Astrocyte (in vitro differentiated cells and primary cell): ENCODE measurements around the gene HKDC1. TPM values are rescaled to one million over a fixed set of nuclear protein-coding genes. Genes with fewer than 3 reads are reported as not detected.

Experiments used
- DNase-seq: peaks from one replicate; pipeline ENCODE4 v3.0.0-alpha.2; 2010; ENCODE audit warnings: low read depth
- FAIRE-seq: peaks from 2 replicates; lab custom pipeline; 2011; peaks lifted over from hg19 to GRCh38; lab: Jason Lieb, UNC
- H2AFZ ChIP-seq: 2 replicates; pipeline ENCODE4 v1.6.0; 2012; ENCODE audit warnings: low read depth, low read length, inconsistent platforms
- H3K27ac ChIP-seq: 2 replicates; pipeline ENCODE4 v1.5.1; 2011; ENCODE audit warnings: low read depth, low read length, inconsistent platforms
- H3K27me3 ChIP-seq: 2 replicates; pipeline ENCODE4 v1.6.0; 2011; ENCODE audit warnings: low read length, inconsistent platforms; ENCODE audit not compliant: insufficient read depth
- H3K36me3 ChIP-seq: 2 replicates; pipeline ENCODE4 v1.5.1; 2011; ENCODE audit warnings: low read length, inconsistent platforms; ENCODE audit not compliant: insufficient read depth
- H3K4me1 ChIP-seq: 2 replicates; pipeline ENCODE4 v1.5.1; 2011; ENCODE audit warnings: low read length, inconsistent platforms; ENCODE audit not compliant: insufficient read depth
- H3K4me2 ChIP-seq: 2 replicates; pipeline ENCODE4 v1.6.0; 2012; ENCODE audit warnings: low read length, inconsistent platforms
- H3K4me3 ChIP-seq: 2 replicates; pipeline ENCODE4 v1.5.1; 2011; ENCODE audit warnings: low read depth, mild to moderate bottlenecking, low read length, inconsistent platforms; ENCODE audit not compliant: insufficient read depth
- H3K79me2 ChIP-seq: 2 replicates; pipeline ENCODE4 v1.6.0; 2012; ENCODE audit warnings: mild to moderate bottlenecking, low read length, inconsistent platforms; ENCODE audit not compliant: insufficient read depth
- H3K9ac ChIP-seq: 2 replicates; pipeline ENCODE4 v1.6.0; 2012; ENCODE audit warnings: mild to moderate bottlenecking, low read length, inconsistent platforms
- H3K9me3 ChIP-seq: 2 replicates; pipeline ENCODE4 v1.5.1; 2012; ENCODE audit warnings: low read depth, mild to moderate bottlenecking, low read length, inconsistent platforms; ENCODE audit not compliant: insufficient read depth
- H4K20me1 ChIP-seq: 2 replicates; pipeline ENCODE4 v1.6.0; 2012; ENCODE audit warnings: low read length, inconsistent platforms; ENCODE audit not compliant: insufficient read depth
- H3K27ac Mint-ChIP-seq: one replicate; pipeline ENCODE4 v1.8.0; 2021; ENCODE audit warnings: mild to moderate bottlenecking, mixed read lengths; ENCODE audit not compliant: unreplicated experiment
- H3K27me3 Mint-ChIP-seq: one replicate; pipeline ENCODE4 v1.8.0; 2021; ENCODE audit warnings: low read depth, mixed read lengths; ENCODE audit not compliant: unreplicated experiment
- H3K36me3 Mint-ChIP-seq: one replicate; pipeline ENCODE4 v1.8.0; 2021; ENCODE audit warnings: low read depth, mixed read lengths; ENCODE audit not compliant: unreplicated experiment
- H3K4me1 Mint-ChIP-seq: one replicate; pipeline ENCODE4 v1.8.0; 2021; ENCODE audit warnings: low read depth, mixed read lengths; ENCODE audit not compliant: unreplicated experiment
- H3K4me3 Mint-ChIP-seq: one replicate; pipeline ENCODE4 v1.8.0; 2021; ENCODE audit warnings: mild to moderate bottlenecking, moderate library complexity, mixed read lengths; ENCODE audit not compliant: unreplicated experiment
- H3K9me3 Mint-ChIP-seq: one replicate; pipeline ENCODE4 v1.8.0; 2021; ENCODE audit warnings: mild to moderate bottlenecking, mixed read lengths; ENCODE audit not compliant: unreplicated experiment
- CTCF ChIP-seq: IDR thresholded peaks from 2 replicates; pipeline ENCODE4 v1.5.1; 2011; ENCODE audit warnings: low read depth, mild to moderate bottlenecking, inconsistent platforms, low read length, moderate library complexity; ENCODE audit not compliant: insufficient read depth
- EZH2 ChIP-seq: IDR thresholded peaks from 2 replicates; pipeline ENCODE4 v1.6.1; 2012; ENCODE audit warnings: mild to moderate bottlenecking, low read length, inconsistent platforms; ENCODE audit not compliant: insufficient read depth
- total RNA-seq: library from RNA; stranded (reverse); gene quantifications from 2 replicates; pipeline ENCODE4 v1.2.1, GENCODE V29; 2021

HKDC1 gene
- total RNA-seq, 1 donor from 2014 or later: 4.2 TPM

- Histone ChIP-seq H3K9me3 (no peaks in the 10 kb centered on the region), H4K20me1 (no peaks in the 10 kb centered on the region), H3K4me2 (no peak overlapping the region), H2AFZ (no peak overlapping the region), H3K79me2 (no peaks in the 10 kb centered on the region), H3K36me3 (no peaks in the 10 kb centered on the region), H3K27me3 (no peaks in the 10 kb centered on the region), H3K4me1 (peaks cover 15% of the 10 kb centered on the region), H3K27ac (no peak overlapping the region), H3K9ac (no peak overlapping the region), H3K4me3 (no peak overlapping the region)
- DNase-seq (peak; percentile 21), FAIRE-seq (no peak)
- H3K27ac Mint-ChIP-seq: no peak overlapping the region
- TF ChIP-seq CTCF (no peak), EZH2 (no peak)
- no peaks in the 10 kb centered on the region for H3K4me1 Mint-ChIP-seq
- H3K36me3 Mint-ChIP-seq: no peaks in the 10 kb centered on the region
- H3K9me3 Mint-ChIP-seq: no peaks in the 10 kb centered on the region
- H3K27me3 Mint-ChIP-seq: peaks cover 14% of the 10 kb centered on the region
- H3K4me3 Mint-ChIP-seq: no peak overlapping the region
These were observed 19.8 kb downstream of the HKDC1 start for GRCh38 chr10:69239816-69240434.

GRCh38 chr10:69240455-69240854 is 20.3 kb downstream of the HKDC1 start:
- Mint-ChIP-seq H3K4me1 (no peaks in the 10 kb centered on the region), H3K4me3 (no peak overlapping the region), H3K36me3 (no peaks in the 10 kb centered on the region), H3K27me3 (peaks cover 12% of the 10 kb centered on the region), H3K27ac (no peak overlapping the region), H3K9me3 (no peaks in the 10 kb centered on the region)
- H3K27ac ChIP-seq: no peak overlapping the region
- no peak for FAIRE-seq
- H2AFZ ChIP-seq: no peak overlapping the region
- no peak overlapping the region for H3K4me2 ChIP-seq
- H3K36me3 ChIP-seq: no peaks in the 10 kb centered on the region
- H3K79me2 ChIP-seq: no peaks in the 10 kb centered on the region
- no peak overlapping the region for H3K4me3 ChIP-seq
- no peaks in the 10 kb centered on the region for H3K9me3 ChIP-seq
- peaks cover 15% of the 10 kb centered on the region for H3K4me1 ChIP-seq
- no peaks in the 10 kb centered on the region for H3K27me3 ChIP-seq
- no peaks in the 10 kb centered on the region for H4K20me1 ChIP-seq
- no peak for DNase-seq
- no peak overlapping the region for H3K9ac ChIP-seq
- TF ChIP-seq CTCF: no peak
- TF ChIP-seq EZH2: no peak

GRCh38 chr10:69241575-69241974 is 21.4 kb downstream of the HKDC1 start:
- H3K27ac Mint-ChIP-seq: no peak overlapping the region
- Histone ChIP-seq H3K4me1 (peaks cover 15% of the 10 kb centered on the region), H3K9me3 (no peaks in the 10 kb centered on the region), H3K9ac (no peak overlapping the region), H3K4me3 (no peak overlapping the region), H4K20me1 (no peaks in the 10 kb centered on the region), H3K79me2 (no peaks in the 10 kb centered on the region), H3K36me3 (no peaks in the 10 kb centered on the region), H3K27ac (no peak overlapping the region), H2AFZ (no peak overlapping the region), H3K4me2 (peak overlapping the region; percentile 54), H3K27me3 (no peaks in the 10 kb centered on the region)
- DNase-seq: peak; percentile 70
- H3K4me1 Mint-ChIP-seq: no peaks in the 10 kb centered on the region
- H3K36me3 Mint-ChIP-seq: no peaks in the 10 kb centered on the region
- no peak for TF ChIP-seq CTCF
- no peak overlapping the region for H3K4me3 Mint-ChIP-seq
- H3K27me3 Mint-ChIP-seq: peaks cover 20% of the 10 kb centered on the region
- FAIRE-seq: no peak
- H3K9me3 Mint-ChIP-seq: no peaks in the 10 kb centered on the region
